ENCODE data around the gene SNX10.

DNA sequence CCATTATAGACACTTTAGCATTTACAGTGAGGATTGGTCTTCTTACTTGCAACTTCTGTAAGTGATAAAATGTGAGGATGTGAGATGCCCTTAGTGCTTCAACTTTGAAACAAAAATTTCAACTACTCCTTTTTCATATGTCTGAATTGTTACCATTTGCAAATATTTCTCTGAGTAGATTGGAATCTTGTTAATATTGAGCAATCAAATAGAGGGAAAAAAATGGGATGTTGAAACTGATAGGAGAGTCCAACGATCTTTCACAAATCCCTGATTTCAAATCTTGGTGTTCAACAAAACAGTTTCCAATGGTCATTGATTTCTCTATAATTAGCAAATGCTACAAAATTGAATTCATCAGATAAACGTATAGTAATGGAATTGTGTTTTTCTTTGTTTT is 5.5 kb upstream of the SNX10 start:
- TF ChIP-seq, protein P1, sequence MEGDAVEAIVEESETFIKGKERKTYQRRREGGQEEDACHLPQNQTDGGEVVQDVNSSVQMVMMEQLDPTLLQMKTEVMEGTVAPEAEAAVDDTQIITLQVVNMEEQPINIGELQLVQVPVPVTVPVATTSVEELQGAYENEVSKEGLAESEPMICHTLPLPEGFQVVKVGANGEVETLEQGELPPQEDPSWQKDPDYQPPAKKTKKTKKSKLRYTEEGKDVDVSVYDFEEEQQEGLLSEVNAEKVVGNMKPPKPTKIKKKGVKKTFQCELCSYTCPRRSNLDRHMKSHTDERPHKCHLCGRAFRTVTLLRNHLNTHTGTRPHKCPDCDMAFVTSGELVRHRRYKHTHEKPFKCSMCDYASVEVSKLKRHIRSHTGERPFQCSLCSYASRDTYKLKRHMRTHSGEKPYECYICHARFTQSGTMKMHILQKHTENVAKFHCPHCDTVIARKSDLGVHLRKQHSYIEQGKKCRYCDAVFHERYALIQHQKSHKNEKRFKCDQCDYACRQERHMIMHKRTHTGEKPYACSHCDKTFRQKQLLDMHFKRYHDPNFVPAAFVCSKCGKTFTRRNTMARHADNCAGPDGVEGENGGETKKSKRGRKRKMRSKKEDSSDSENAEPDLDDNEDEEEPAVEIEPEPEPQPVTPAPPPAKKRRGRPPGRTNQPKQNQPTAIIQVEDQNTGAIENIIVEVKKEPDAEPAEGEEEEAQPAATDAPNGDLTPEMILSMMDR (IDR thresholded peaks at IDR 0.05): no peak
- TF ChIP-seq POLR2A (IDR thresholded peaks at IDR 0.05) (no peak), POLR2AphosphoS5 (IDR thresholded peaks at IDR 0.05) (no peak)

Data from breast epithelium (tissue), 3 donors.